T1000 (cell line): ENCODE results near the gene MSH4.
"Not testable (repeated sequence)": the region's sequence is repeated elsewhere in the genome, so short reads cannot be mapped to it uniquely, and the experiment has no call there.

Experiments used
- DNase-seq: peaks from one replicate; lab custom pipeline; 2025; ENCODE audit warnings: mixed read lengths; lab: John Stamatoyannopoulos, UW

MSH4 gene

DNA sequence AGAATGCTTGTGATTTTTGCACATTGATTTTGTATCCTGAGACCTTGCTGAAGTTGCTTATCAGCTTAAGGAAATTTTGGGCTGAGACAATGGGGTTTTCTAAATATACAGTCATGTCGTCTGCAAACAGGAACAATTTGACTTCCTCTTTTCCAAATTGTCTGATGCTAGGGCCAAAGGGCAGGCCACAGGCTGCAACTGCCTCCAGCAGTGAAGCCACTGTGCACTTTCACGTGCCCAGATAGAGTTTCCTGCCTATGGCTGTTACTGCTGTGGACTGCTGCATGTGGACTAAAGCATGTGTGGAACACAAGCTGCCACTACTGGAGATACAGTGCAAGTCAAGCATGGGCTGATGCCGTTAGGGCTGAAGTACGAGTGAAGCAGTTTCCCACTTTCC lies 146.4 kb downstream of the MSH4 start:
- DNase-seq: not testable (repeated sequence)

DNA sequence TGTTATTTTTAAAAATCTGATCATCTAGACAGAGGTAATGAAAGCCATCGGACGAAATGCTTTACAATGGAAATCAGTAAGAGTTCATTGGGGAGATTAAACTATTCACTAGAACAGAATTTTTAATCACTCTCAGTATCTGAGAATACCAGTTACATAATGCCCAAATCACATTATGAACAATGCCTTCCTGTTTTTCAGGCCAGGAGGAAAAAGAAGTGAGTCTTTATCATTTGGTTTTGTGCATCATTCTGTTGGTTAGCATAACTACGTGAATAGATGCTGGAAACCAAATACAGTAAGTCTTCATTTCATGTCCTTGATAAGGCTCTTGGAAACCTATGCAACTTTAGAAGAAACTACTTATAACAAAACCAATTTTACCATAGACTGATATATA lies 153.5 kb downstream of the MSH4 start:
- no peak for DNase-seq

DNA sequence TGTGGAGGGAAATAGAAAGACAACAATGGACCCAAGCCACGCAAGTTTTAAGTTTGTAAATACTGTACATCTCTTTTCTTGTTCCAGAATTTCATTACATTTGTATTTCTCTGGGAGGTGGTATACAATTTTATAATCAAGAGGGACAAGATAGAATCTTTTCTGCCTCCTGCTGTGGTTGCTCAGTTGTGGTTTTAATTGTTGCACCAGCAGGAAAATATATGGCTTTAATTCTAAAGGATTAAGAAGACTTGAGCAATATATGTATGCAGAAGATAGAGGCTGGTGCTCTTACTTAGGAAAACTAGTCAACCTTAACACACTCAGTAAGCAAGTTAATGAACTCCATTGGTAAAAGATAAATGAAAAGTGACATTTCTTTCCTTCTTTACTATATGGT lies 155.3 kb downstream of the MSH4 start:
- DNase-seq: no peak

DNA sequence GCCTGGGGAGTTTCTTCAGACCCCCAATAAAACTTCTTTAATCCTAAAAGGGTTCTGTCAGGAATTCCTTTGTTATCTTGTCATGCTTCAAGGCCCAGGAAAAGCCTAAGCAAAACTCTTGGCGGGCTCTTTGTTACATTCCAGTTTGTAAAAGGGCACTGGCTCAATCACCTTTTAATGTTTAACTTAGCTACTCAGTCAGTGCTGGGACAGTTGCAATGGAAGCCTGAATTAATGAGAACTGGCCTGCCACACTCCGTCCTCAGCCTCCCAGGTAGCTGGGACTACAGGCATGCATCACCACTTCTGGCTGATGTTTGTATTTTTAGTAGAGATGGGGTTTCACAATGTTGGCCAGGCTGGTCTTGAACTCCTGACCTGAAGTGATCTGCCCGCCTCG lies 156.8 kb downstream of the MSH4 start:
- DNase-seq: no peak

DNA sequence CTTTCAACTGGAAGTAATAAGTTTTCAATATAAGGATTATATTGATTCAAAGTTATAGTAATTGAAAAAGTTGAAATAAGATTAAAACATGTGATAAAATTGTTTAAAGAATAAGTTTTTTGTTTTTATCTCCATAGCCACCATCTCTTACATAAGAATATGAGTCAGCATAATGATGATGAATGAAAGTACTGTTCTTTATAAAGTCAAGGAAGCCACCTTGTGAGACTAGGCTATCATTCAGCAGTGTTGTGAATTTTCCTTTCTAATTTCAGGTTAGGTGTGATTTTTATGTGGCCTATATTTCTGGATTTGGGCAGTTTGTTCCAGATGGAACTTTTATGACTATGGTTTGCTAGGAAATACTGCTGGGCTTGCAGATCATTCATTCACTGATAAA lies 157.9 kb downstream of the MSH4 start:
- DNase-seq: no peak
